ENCODE measurements around the gene CSNK1E. TPM values are rescaled to one million over a fixed set of nuclear protein-coding genes. Genes with fewer than 3 reads are reported as not detected.

The CSNK1E gene
- total and polyA plus RNA-seq, 2 of the 8 experiments (the other 6 are each of a cell fraction or from before 2014, with no cell fraction given), result 247 to 263 TPM

- peak overlapping the region in 1 of 2 experiments; percentile 19; a peak in 1 of 4 replicates for H3K4me2 ChIP-seq (ENCODE audit: insufficient read depth in 1 of 2, low read depth in 2 of 2, low read length in 2 of 2)
- H3K79me2 ChIP-seq (ENCODE audit: control insufficient read depth in 1 of 2, insufficient read depth in 2 of 2, low read length in 2 of 2), result peaks cover 56 to 98% of the 10 kb centered on the region in 2 experiments
- no peak overlapping the region for H4K5ac ChIP-seq (ENCODE audit: insufficient read length, low read depth, low read length)
- FAIRE-seq (no peak), DNase-seq (ENCODE audit: low read depth in 1 of 2, low spot score in 2 of 2) (no peak)
- H3K23ac ChIP-seq (ENCODE audit: insufficient read length), result no peak overlapping the region
- CTCF ChIA-PET (ENCODE audit: partially characterized antibody), result interaction anchor here (0.6 to 4.9 kb wide), 7 partner anchors 10 to 418 kb away, joined by 3 to 43 read pairs (median 4); no protein-coding TSS in a partner anchor
- POLR2A ChIA-PET (ENCODE audit: partially characterized antibody), result interaction anchor here (0.6 to 7.6 kb wide), 8 partner anchors 9 to 702 kb away, joined by 3 to 77 read pairs (median 5); no protein-coding TSS in a partner anchor
- H3K18ac ChIP-seq (ENCODE audit: extremely low read depth, low read length), result no peak overlapping the region
- H3K9ac ChIP-seq (replicated peaks in 1 of 4; ENCODE audit: extremely low read depth in 1 of 4, low read depth in 3 of 4, low read length in 3 of 4), result no peak overlapping the region
- H3K36me3 ChIP-seq (ENCODE audit: control insufficient read depth in 2 of 4, insufficient read depth in 4 of 4, low read length in 3 of 4), result peaks cover 22 to 70% (median 29%) of the 10 kb centered on the region in 4 experiments; a peak in 7 of 8 replicates
- no peaks in the 10 kb centered on the region for H3K27me3 ChIP-seq (replicated peaks in 1 of 4; ENCODE audit: control insufficient read depth in 3 of 4, extremely low read depth in 1 of 4, insufficient read depth in 3 of 4, low read length in 3 of 4)
- peaks cover 5 to 28% (median 13%) of the 10 kb centered on the region in 4 experiments for H3K4me1 ChIP-seq (replicated peaks in 1 of 4; ENCODE audit: control insufficient read depth in 3 of 4, insufficient read depth in 4 of 4, low read length in 3 of 4)
- H3K4ac ChIP-seq (replicated peaks; ENCODE audit: insufficient read length, low read depth, low read length), result no peak overlapping the region
- 87% methylated on average over 9 of the region's 10 CpGs; no CpG with 5 or more reads in 1 of the 2 experiments for WGBS, 2 experiments (ENCODE audit: extremely low coverage in 1 of 2, insufficient coverage in 1 of 2, insufficient read length in 1 of 2, insufficient replicate concordance in 2 of 2, low coverage in 1 of 2, low lambda C conversion rate in 2 of 2, missing lambda C conversion rate in 1 of 2)
- no peak overlapping the region for H2AK5ac ChIP-seq (ENCODE audit: low read depth, low read length)
- no peak overlapping the region for H2BK15ac ChIP-seq (ENCODE audit: low read length)
- H4K20me1 ChIP-seq (replicated peaks in 1 of 2; ENCODE audit: control insufficient read depth in 1 of 2, insufficient read depth in 2 of 2, low read length in 2 of 2), result peaks cover 64 to 67% of the 10 kb centered on the region in 2 experiments
- H3K27ac ChIP-seq (ENCODE audit: low read depth, low read length), result no peak overlapping the region
- no peak overlapping the region for H3K4me3 ChIP-seq (ENCODE audit: extremely low read depth in 1 of 4, insufficient read depth in 2 of 4, low read depth in 3 of 4, low read length in 4 of 4)
- H2AFZ ChIP-seq (ENCODE audit: low read length), result no peak overlapping the region
- H2BK12ac ChIP-seq (ENCODE audit: low read depth, low read length), result no peak overlapping the region
- H3K56ac ChIP-seq (replicated peaks; ENCODE audit: insufficient read length, low read depth, low read length), result no peak overlapping the region
- H2BK20ac ChIP-seq (ENCODE audit: low read length), result no peak overlapping the region
- H3K9me3 ChIP-seq (ENCODE audit: insufficient read depth in 2 of 2, low read depth in 1 of 2, low read length in 1 of 2), result no peaks in the 10 kb centered on the region
- TF ChIP-seq PHF8 (conservative IDR thresholded peaks at IDR 0.05; ENCODE audit: low read depth, low read length) (no peak), POLR2A (IDR thresholded peaks at IDR 0.05; ENCODE audit: control extremely low read depth in 1 of 2, low read depth in 2 of 2, low read length in 2 of 2) (peak in 1 of 2 experiments; percentile 31; a peak in 1 of 3 replicates), HDAC6 (IDR thresholded peaks at IDR 0.05; ENCODE audit: low read depth, low read length) (no peak), KDM4A (IDR thresholded peaks at IDR 0.05; ENCODE audit: low read depth, low read length, severe bottlenecking) (no peak)
- no peak overlapping the region; the same call in 1 of the 2 replicates for H4K8ac ChIP-seq (ENCODE audit: extremely low read depth, insufficient read depth, low read length)
- peak overlapping the region; percentile 52; the same call in 1 of the 2 replicates for H2BK5ac ChIP-seq (ENCODE audit: low read depth, low read length)
- H4K91ac ChIP-seq (replicated peaks; ENCODE audit: insufficient read length, low read length), result no peak overlapping the region
- H3K79me1 ChIP-seq (ENCODE audit: low read depth, low read length), result peaks cover 30% of the 10 kb centered on the region
- no peak overlapping the region for H2BK120ac ChIP-seq (replicated peaks; ENCODE audit: low read depth, low read length)
- no peak overlapping the region for H3K14ac ChIP-seq (ENCODE audit: insufficient read length)
- no peaks in the 10 kb centered on the region for H3K23me2 ChIP-seq (ENCODE audit: low read depth, low read length)
Measured at GRCh38 chr22:38308791-38309498, 8.3 kb downstream of the CSNK1E start.

Data from H1 (cell line).